A549 treated with RU486 at 1 μM for 4 hours (cell line): ENCODE measurements around the gene GPC6. TPM values are rescaled to one million over a fixed set of nuclear protein-coding genes. Genes with fewer than 3 reads are reported as not detected.

Experiments
- total RNA-seq: library from RNA; stranded (reverse); fragments of 200-300 nt; extraction: Qiagen RNA extraction; gene quantifications from 5 replicates; pipeline ENCODE4 v1.2.3, GENCODE V29; 2022; ENCODE audit warnings: low read depth

The GPC6 gene
- 3.3 to 6.1 TPM (median 5.1 TPM) in 5 replicates for total RNA-seq

DNA sequence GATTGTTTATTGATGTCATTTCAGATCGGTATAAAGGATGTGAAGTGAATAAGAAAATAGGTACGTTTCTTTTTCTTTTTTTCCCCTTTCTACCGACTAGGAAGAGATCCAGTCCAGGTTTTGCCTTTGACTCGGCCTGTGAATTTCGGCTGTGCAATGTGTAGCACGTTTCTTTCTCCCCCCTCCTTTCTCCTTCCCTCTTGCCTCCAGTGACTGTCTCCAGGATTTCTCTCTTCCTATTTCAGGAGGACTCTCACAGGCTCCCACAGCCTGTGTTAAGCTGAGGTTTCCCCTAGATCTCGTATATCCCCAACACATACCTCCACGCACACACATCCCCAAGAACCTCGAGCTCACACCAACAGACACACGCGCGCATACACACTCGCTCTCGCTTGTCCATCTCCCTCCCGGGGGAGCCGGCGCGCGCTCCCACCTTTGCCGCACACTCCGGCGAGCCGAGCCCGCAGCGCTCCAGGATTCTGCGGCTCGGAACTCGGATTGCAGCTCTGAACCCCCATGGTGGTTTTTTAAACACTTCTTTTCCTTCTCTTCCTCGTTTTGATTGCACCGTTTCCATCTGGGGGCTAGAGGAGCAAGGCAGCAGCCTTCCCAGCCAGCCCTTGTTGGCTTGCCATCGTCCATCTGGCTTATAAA is at the start of gene GPC6:
GPC6 (plus strand) TSS at position 185 of the 657 bp plus-strand sequence.

